ENCODE results near the gene TPX2.
A peak's percentile ranks its signal among the peaks of the same experiment; 100 is the strongest.

Gene TPX2

GRCh38 chr20:31833931-31834521 is 94.9 kb downstream of the TPX2 start:
- POLR2A ChIA-PET = no interaction called here
- H3K4me3 ChIP-seq (ENCODE audit: low read depth, low read length) = no peak overlapping the region
- TF ChIP-seq ZNF423 (tag by site-specific recombination; IDR thresholded peaks at IDR 0.05) = no peak
- no peak for TF ChIP-seq KLF9 (tag by site-specific recombination; IDR thresholded peaks at IDR 0.05; ENCODE audit: low read depth)
- TF ChIP-seq ZFHX2 (tag by site-specific recombination; conservative IDR thresholded peaks at IDR 0.05) = peak; percentile 70
- peak; percentile 88 for TF ChIP-seq GLIS1 (tag by site-specific recombination; IDR thresholded peaks at IDR 0.05)
- TF ChIP-seq ZNF843 (tag by site-specific recombination; IDR thresholded peaks at IDR 0.05) = no peak
- no peak for TF ChIP-seq MZF1 (tag by site-specific recombination; IDR thresholded peaks at IDR 0.05; ENCODE audit: borderline replicate concordance)
- peak; percentile 53; the same call in 1 of the 2 replicates for TF ChIP-seq GLIS2 (tag by site-specific recombination; IDR thresholded peaks at IDR 0.05)
- TF ChIP-seq TCF7L2 (IDR thresholded peaks at IDR 0.05; ENCODE audit: borderline replicate concordance, low read depth, low read length) = no peak
- TF ChIP-seq EGR2 (tag by site-specific recombination; IDR thresholded peaks at IDR 0.05; ENCODE audit: low read depth) = peak; percentile 89
- no peak for TF ChIP-seq ZNF157 (tag by site-specific recombination; IDR thresholded peaks at IDR 0.05)
- peak; percentile 93 for TF ChIP-seq ZIC2 (tag by site-specific recombination; IDR thresholded peaks at IDR 0.05)
- TF ChIP-seq HOXD13 (CRISPR knock-in tag; IDR thresholded peaks at IDR 0.05; ENCODE audit: borderline replicate concordance) = no peak
- TF ChIP-seq TSHZ1 (tag by site-specific recombination; IDR thresholded peaks at IDR 0.05; ENCODE audit: borderline replicate concordance) = no peak
- TF ChIP-seq ZNF214 (tag by site-specific recombination; IDR thresholded peaks at IDR 0.05; ENCODE audit: borderline replicate concordance) = no peak
- no peak for TF ChIP-seq YY1 (tag by site-specific recombination; IDR thresholded peaks at IDR 0.05)
- no peak overlapping the region for H3K27ac ChIP-seq (ENCODE audit: extremely low read depth, low read depth, low read length)
- no peaks in the 10 kb centered on the region for H3K36me3 ChIP-seq (ENCODE audit: control insufficient read depth in 2 of 2, insufficient read depth in 1 of 2, low read length in 2 of 2)
- no peaks in the 10 kb centered on the region for H3K9me3 ChIP-seq (ENCODE audit: control insufficient read depth, insufficient read depth, low read depth, low read length)
- no peaks in the 10 kb centered on the region for H3K4me1 ChIP-seq (ENCODE audit: control insufficient read depth, insufficient read depth, low read length)
- CTCF ChIA-PET = interaction anchor here (0.6 to 8.4 kb wide), 11 partner anchors 11 to 995 kb away, joined by 3 to 87 read pairs (median 6); partner anchors contain the start of genes FOXS1 and PDRG1

GRCh38 chr20:31835554-31835953 is 96.5 kb downstream of the TPX2 start:
- CTCF ChIA-PET = interaction anchor here (2.6 to 8.4 kb wide), 3 partner anchors 11 to 116 kb away, joined by 11 to 87 read pairs (median 71); partner anchors contain the start of genes FOXS1 and PDRG1
- no peak overlapping the region for H3K4me3 ChIP-seq (ENCODE audit: low read depth, low read length)
- TF ChIP-seq SETDB1 (IDR thresholded peaks at IDR 0.05; ENCODE audit: insufficient read length, low read length) (no peak), KLF9 (tag by site-specific recombination; IDR thresholded peaks at IDR 0.05; ENCODE audit: low read depth) (no peak), SP2 (tag by site-specific recombination; IDR thresholded peaks at IDR 0.05) (no peak)
- TF ChIP-seq, protein P1, sequence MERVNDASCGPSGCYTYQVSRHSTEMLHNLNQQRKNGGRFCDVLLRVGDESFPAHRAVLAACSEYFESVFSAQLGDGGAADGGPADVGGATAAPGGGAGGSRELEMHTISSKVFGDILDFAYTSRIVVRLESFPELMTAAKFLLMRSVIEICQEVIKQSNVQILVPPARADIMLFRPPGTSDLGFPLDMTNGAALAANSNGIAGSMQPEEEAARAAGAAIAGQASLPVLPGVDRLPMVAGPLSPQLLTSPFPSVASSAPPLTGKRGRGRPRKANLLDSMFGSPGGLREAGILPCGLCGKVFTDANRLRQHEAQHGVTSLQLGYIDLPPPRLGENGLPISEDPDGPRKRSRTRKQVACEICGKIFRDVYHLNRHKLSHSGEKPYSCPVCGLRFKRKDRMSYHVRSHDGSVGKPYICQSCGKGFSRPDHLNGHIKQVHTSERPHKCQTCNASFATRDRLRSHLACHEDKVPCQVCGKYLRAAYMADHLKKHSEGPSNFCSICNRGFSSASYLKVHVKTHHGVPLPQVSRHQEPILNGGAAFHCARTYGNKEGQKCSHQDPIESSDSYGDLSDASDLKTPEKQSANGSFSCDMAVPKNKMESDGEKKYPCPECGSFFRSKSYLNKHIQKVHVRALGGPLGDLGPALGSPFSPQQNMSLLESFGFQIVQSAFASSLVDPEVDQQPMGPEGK (tag by site-specific recombination; IDR thresholded peaks at IDR 0.05) = no peak
- TF ChIP-seq, protein P2, sequence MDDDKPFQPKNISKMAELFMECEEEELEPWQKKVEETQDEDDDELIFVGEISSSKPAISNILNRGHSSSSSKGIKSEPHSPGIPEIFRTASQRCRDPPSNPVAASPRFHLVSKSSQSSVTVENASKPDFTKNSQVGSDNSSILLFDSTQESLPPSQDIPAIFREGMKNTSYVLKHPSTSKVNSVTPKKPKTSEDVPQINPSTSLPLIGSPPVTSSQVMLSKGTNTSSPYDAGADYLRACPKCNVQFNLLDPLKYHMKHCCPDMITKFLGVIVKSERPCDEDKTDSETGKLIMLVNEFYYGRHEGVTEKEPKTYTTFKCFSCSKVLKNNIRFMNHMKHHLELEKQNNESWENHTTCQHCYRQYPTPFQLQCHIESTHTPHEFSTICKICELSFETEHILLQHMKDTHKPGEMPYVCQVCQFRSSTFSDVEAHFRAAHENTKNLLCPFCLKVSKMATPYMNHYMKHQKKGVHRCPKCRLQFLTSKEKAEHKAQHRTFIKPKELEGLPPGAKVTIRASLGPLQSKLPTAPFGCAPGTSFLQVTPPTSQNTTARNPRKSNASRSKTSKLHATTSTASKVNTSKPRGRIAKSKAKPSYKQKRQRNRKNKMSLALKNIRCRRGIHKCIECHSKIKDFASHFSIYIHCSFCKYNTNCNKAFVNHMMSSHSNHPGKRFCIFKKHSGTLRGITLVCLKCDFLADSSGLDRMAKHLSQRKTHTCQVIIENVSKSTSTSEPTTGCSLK (tag by site-specific recombination; IDR thresholded peaks at IDR 0.05) = no peak
- H3K9me3 ChIP-seq (ENCODE audit: control insufficient read depth, insufficient read depth, low read depth, low read length) = no peaks in the 10 kb centered on the region
- no peaks in the 10 kb centered on the region for H3K36me3 ChIP-seq (ENCODE audit: control insufficient read depth in 2 of 2, insufficient read depth in 1 of 2, low read length in 2 of 2)
- POLR2A ChIA-PET = interaction anchor here (0.7 kb wide), 1 partner anchor 262 kb away, joined by 3 read pairs; no protein-coding TSS in a partner anchor
- no peaks in the 10 kb centered on the region for H3K4me1 ChIP-seq (ENCODE audit: control insufficient read depth, insufficient read depth, low read length)
- no peak overlapping the region for H3K27ac ChIP-seq (ENCODE audit: extremely low read depth, low read depth, low read length)
